GM19023 (cell line): ENCODE data around the gene ZNF358.

ENCODE experiments used
- ATAC-seq: cut with Tn5 transposase; IDR thresholded peaks from one replicate; pipeline ENCODE4 v1.9.1; 2021; ENCODE audit warnings: mild to moderate bottlenecking, moderate library complexity; ENCODE audit not compliant: unreplicated experiment

Gene ZNF358

DNA sequence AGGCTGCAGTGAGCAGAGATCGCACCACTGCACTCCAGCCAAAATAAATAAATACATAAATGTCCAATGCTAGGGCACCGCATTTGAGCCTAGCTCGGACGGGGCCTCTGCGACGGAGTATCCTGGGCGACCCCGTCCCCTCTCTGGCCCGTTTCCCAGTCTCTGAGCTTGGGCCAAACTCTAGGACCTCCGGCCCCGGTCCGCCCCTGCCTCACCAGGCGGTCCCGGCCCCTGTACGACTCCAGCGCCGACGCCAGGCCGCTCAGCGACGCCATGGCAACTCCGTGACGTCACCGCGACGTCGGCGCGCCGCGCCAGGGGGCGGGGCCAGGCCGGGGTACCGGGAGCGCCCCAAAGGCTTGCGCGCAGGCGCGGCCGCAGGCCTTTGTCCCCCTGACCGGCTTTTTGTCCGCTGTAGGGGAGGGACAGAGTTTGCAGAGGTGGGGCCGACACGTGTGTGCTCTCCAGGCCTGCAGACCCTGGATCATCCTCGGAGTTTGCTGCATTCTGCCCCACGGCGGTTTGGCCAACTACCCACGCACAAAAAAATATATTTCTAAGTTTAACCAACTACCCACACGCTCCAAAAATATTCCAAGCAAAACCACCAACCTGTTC is 27.1 kb upstream of the ZNF358 start, which contains the start of gene PEX11G:
PEX11G (minus strand) TSS at position 300 of the 618 bp plus-strand sequence; CDS start at position 275, 25 bp downstream.
- peak; percentile 70 for ATAC-seq

DNA sequence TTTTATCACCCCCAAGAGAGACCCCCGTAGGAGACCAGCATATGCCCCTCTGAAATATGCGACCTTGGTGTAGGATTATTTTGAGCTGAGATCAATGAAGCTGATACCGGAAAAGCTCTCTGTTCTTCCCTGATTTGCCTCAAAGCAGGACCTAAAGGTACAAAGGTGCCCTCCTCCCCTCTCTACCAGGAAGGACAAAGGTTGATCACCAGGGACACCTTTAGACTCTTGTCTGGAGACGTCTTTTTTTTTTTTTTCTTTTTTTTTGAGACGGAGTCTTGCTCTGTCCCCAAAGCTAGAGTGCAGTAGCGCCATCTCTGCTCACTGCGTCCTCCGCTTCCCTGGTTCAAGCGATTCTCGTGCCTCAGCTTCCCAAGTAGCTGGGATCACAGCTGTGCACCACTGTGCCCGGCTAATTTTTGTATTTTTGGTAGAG is 26.3 kb upstream of the ZNF358 start:
- no peak for ATAC-seq

DNA sequence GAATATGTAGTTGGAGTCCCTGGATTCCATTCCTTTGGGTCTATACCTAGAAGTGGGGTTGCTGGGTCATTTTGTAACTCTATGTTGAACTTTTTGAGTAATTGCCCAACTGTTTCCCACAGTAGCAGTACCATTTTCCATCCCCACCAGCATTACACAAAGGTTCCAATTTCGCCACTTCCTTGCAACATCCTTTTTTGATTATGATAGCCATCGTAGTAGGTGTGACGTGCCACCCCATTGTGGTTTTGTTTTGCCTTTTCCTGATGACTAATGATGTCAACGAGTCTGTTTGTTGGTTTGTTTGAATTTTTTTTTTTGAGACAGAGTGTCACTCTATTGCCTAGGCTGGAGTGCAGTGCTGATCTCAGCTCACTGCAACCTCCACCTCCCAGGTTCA is 23.8 kb upstream of the ZNF358 start:
- no peak for ATAC-seq

DNA sequence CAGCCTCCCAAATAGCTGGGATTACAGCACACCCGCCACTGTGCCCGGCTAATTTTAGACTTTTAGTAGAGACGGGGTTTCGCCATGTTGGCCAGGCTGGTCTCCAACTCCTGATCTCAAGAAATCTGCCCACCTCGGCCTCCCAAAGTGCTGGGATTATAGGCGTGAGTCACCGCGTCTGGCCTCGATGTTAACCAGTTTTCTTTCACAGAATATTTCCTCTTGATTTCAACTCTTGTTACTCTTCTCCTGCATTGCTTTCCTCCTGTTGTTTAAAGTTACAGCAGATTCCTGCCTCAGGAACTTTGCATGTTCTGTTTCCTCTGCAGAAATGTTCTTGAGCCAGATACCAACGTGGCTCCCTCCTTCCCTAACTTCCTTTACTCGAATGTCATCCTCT is 23.3 kb upstream of the ZNF358 start:
- no peak for ATAC-seq

DNA sequence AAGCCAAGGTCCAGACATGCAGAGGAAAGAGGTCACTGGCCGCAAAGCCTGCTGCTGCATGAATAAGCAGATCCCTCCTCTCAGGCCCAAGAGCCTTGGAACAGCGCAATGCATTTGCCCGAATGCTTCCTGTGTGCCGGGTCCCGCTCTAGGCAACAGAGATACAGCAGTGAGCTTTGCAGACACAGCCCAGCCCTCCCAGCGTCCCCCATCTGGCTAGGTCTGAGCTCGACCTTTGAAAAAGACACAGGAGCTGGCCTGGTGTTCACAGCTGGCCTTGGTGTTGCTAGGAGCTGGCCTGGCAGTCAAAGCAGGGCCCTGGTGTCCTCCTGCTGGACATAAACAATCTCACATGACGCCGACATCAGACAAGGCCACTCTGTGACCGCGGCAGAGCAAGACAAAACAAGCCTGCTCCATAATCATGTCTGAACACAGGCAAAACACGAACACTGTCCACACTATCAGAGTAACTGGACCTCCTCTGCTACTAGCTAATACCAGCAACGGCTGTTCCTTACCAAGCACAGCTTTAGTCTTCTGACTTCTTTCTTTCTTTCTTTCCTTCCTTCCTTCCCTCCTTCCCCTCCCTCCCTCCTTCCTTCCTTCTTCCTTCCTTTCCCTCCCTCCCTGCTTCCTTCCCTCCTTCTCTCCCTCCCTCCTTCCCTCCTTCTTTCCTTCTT is 21.3 kb upstream of the ZNF358 start:
- ATAC-seq: no peak

DNA sequence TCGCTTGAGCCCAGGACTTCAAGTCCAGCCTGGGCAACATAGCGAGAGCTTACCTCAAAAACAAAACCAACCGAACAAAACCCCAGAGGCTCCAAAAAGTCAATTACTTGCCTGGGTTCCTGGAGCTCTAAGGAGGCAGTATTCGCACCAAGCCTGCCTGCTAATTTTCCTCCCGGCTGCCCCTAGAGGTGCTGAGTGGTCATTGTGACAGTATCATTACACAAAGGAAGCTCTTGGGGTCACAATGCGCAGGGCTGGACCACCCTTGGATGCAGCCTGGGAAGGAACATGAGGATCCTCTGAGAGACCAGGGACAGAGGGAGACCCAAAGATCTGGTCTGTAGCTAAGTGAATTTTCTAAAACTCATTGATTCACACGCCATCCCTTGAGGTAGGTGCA is 18.6 kb upstream of the ZNF358 start:
- ATAC-seq: no peak

DNA sequence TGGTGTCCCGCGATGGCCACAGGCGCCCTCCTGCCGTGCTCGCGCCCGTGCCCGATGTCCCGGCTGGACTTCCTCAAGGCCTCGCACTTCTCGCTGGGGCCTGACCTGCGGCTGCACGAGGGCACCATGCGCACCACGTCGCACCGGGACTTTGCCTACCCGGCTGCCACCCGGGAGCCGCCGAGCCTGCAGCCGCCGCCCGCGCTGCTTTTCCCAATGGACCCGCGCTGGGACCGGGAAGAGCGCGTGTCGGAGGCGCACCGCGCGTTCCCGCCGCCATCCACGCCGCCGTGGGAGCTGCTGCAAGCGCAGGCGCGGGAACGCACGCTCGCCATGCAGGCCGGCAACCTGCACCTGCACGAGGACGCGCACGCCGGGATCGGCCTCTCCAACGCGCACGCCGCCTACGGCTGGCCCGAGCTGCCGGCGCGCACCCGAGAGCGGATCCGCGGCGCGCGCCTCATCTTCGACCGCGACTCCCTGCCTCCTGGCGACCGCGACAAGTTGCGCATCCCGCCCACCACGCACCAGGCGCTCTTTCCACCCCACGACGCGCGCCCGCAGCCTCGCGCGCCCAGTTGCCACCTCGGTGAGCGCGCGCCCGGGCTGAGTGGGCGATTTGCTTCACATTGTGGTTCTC is 15.0 kb upstream of the ZNF358 start:
- no peak for ATAC-seq

DNA sequence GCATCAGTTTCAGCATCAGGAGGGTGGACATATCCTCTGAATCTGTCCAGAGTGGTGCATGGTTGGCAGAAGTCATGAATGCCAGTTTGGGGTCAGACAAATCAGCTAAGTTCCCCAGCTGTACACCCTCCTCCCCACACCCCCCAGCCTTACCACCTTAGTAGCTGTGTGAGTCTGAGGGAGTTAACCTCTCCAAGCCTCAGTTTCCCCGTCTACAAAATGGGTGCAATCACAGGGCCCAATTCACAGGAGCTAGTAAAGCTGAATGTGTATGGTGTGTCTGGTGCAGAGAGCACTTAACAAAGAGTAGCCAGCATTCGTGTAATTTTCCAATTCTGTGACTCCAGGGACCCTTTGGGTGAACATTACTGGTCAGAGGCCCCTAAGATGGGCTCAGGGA is 13.4 kb upstream of the ZNF358 start:
- ATAC-seq: no peak

DNA sequence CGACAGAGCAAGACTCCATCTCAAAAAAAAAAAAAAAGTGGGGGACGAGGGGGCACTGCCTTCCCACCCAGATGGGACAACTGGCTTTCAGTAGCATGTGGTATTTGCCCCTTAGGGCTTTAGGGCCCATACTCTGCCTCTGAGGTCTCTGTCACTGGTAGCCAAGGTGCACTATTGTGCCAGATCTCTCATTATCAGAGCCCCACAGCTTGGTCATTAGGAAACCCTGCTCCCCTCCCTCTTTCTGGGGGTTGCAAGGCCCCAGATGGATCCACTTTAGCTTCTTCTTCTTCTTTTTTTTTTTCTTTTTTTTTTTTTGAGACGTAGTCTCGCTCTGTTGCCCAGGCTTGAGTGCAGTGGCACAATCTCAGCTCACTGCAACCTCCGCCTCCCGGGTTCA is 11.2 kb upstream of the ZNF358 start:
- ATAC-seq: no peak

DNA sequence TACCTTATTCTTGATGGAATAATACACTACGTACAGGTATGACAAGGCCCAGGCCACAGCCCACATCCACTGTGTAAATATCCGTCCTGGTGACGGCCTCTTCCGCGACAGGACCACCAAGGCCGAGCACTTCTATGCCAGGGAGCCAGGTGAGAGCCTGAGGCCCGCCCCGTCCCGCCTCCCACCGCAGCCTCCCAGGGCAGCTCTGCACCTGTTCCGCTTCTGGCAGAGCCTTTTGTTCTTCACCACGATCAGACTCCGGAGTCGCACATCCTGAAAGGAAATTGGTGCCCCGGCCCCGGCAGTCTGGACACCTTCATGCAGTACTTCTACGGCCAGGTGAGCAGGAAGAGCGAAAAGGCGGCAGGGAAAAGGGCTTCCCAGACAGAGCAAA is 10.6 kb upstream of the ZNF358 start:
- no peak for ATAC-seq

DNA sequence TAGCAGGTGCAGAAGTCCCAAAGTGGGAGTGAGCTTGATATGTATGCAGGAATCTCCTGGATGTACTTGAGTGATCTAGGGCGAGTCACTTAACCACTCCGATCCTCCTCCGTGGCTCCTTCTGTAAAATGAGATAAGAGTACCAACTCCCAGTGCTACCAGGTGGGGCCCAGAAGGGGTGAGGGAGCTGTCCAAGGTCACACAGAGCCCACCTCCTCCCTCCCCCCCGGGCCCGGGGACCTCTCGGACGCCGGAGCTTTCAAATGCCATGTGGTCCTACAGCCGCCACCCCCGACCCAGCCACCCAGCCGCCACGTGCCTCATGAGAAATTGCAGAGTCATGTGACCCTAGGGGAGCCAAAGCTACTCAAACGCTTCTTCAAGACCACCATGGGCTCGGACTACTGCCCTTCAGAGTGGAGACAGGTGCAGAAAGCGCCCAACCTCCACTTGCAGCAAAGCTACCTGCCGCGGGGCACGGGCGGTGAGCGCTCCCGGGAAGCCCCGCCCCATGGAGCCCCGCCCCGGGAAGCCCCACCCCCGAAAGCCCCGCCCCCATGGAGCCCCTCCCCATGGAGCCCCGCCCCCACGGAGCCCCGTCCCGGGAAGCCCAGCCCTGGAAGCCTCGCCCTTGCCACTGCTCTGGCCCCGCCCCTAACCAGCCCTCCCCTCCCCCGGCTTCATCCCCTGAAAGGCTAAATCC is 10.1 kb upstream of the ZNF358 start:
- no peak for ATAC-seq

DNA sequence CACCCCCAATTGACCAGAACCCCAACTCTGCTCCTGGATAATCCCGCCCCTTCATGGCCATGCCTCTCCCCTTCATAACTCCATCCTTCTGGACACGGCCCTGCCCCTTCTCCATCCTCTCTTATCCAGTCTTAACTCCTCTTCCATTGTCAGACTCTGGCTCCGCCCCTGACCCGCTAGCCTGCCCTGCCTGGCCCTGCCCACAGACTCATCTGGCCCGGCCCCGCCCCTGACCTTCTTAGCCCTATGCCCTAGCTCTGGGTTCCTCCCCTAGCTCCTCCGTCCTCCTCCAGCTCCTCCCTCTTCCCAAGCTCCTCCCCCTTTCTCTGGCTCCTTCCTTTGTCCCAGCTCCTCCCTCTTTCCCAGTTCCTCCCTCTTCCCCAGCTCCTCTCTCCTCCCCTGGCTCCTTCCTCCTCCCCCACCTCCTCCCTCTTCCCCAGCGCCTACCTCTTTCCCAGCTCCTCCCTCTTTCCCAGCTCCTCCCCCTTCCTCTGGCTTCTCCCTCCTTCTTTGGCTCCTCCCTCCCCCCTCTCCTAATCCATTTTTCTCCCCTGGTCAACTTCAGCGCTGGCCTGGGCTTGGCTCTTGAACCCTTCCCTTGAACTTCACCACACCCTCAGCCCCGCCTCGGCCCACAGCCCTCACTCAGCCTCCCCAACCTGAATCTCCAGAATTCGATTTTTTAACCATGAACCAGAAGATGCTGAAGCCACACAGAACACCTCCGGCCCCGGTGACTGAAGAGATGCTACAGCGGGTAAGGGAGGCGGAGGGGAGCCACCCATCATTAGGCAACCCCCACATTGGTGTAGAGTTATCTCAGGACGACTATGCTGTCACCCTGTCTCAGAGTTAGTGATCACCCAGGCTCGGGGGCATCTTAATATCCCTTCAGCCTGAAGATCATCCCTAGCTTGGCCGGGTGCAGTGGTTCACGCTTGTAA is 9.2 kb upstream of the ZNF358 start:
- ATAC-seq: no peak

DNA sequence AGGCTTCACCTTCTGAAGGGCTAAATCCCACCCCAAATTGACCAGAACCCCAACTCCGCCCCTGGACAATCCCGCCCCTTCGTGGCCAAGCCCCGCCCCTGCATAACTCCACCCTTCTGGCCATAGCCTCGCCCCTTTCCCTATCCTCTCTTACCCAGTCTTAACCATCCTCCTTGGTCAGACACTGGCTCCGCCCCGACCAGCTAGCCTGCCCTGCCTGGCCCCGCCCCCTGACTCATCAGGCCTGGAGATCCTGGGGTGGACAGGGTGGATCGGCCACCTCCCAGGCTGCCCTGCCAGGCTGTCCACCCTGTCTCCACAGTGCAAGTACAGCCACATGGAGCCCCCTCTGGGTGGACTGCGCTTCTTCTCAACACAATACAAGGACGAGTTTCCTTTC is 8.0 kb upstream of the ZNF358 start:
- no peak for ATAC-seq

DNA sequence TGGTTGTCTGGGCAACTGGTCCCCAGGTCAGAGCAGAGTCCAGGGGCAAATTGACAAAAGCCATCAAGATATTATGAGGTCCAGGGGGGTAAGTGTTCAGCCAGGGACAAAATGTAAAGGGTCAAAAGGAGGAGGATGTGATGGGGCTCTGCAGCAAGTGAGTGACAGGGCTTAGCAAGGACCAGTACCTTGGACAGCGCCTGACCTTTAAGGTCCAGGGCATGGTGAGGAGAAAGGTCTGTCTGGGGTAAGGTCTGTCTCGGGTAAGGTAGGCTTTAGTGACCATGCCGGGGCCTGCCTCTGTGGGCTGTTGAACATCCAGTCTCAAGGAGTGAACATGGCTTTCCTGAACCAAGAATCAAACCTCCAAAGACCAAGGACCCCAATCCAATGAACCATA is 6.3 kb upstream of the ZNF358 start:
- no peak for ATAC-seq

DNA sequence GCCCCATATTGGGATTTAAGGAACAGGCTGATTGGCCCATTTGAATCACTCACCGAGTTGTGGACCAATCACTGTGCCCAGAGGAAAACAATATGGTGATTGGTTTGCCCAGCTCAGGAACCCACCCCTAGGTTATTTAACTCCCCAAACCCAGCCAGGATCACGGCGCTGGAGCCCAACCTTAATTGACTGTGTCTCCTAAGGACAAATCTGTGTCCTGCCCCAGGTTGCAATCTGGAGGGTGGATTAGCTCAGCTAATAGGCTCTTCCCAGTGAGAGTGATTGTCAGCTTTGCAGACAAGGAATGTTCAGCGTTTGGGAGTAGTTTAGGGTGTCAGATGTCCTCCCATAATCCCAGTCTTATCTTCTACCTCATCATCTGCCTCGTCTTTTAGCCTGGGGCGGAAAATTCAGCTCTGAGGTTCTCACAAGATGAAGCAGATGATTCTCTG is 3.5 kb upstream of the ZNF358 start:
- no peak for ATAC-seq

DNA sequence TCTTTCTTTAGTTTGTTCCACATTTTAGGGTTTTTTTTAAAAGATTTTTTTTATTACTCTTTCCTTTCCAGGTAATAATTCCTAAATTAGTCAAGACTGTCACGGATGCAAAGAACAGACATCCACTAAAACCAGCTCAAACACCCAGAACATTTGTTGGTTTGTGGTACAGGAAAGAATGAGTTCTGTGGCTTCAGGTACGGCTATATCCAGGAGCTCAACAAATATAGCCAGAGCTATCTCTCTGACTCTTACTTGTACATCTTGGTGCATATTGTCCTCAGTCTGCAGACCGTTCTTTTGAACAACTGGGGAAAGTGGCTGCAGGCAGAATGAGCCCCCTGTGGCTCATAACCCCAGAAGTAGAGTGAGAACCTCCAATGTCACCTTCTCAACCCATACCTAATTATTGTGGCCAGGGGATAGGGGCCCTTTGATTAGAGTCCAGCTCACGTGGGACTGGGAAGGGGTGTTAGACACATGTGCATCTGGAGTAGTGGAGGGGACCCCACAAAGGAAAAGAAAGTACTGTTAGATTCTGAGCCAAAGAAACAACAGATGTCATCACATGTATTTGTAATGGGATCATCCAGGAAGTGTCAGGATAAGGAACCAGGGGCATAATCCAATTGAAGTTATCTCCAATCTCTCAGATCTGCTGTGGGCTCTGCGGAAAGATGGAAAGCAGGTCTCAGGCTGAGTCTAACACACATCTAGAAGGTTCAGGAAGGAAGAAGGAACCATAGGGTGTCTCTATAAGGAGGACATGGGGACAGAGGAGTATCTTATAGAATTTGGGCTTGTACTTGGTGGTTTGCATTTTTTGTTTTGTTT is 1.9 kb upstream of the ZNF358 start:
- no peak for ATAC-seq

DNA sequence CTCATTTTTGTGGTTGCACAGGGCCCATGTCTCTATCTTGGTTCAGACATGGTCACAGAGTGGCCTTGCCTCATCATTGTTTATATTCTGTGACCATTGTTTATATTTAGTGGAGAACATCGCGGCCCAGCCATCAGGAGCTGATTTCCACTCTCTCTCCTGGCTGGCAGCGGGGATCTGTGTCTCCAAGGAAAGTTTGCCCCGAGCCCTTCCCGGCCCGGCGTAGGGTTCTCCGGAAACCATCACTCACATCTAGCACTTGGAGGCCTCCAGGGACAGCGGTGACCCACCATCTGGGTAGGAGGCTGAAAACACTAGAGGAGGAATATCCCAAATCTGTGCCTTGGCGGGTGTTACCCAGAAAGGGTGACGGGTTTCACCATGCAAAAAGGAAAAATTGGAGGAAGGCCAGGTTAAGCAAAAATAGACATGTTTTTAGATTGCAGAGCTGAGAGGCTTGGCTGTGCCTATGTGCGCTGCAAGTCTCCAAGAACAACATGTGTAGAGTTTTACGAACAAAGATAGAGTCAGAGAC is 726 bp upstream of the ZNF358 start:
- no peak for ATAC-seq

DNA sequence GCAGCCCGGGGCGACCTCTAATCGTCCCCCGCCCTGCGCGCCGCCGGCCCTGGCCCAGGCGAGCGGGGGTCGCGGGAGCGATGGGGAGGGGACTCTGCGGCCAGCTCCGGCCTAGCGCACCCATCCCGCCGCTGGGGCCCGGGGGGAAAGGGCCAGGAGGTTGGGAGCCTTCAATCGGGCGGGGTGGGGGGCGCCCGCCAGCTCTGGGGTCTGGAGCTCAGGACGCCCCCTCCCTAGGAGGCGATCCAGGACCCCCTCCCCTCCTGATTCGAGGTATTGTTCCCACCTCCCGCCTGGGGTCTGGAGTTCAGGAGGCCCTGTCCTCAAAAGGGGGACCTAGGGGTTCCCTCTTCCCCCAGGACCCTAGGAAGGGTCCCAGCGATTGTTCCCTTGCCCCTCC is 430 bp downstream of the ZNF358 start:
- no peak for ATAC-seq

DNA sequence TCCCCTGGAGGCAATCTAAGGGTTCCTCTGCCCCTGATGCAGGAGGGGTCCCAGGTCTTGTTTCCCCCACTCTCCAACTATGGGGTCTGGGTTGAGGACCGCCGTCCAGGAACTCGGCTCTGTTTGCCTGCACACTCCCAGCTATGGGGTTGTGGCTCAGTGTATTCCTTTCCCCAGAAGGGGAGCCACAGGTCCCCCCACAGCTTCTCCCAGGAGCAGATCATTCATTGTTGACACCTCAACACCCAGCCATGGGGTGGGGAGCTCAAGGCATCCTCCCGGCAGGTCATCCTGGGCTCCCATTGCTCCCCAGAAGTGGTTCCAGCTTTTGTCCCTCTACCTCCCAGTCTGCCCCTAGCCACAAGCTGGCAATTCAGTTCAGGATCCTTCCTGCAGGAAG is 975 bp downstream of the ZNF358 start:
- no peak for ATAC-seq
